ENCODE measurements around the gene MTFR2. TPM values are rescaled to one million over a fixed set of nuclear protein-coding genes. Genes with fewer than 3 reads are reported as not detected.

The MTFR2 gene
- total RNA-seq, 1 donor from 2014 or later: 0.91 TPM

DNA sequence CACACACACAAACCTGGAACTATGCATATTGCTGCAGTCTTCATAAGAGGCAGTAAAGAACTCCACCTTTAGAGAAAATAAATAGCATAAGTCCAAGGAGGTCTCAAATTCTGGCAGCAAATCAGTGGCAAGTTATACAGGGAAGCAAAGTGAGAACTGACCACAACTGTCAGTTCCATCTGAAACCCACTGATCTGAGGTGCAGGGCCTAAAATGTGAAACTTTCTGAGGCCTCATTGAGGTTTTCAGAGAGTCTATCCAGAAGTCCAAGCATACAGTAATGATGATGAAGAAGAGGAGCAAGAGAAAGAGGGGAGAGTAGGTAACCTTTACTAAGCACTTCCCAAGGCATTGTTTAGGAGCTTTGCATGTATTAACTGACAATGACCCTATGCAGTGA, 36.3 kb downstream of the MTFR2 start:
- H3K27ac Mint-ChIP-seq (ENCODE audit: unreplicated experiment): no peak overlapping the region
- no peak for DNase-seq (ENCODE audit: extremely low spot score, unreplicated experiment)
- no peaks in the 10 kb centered on the region for H3K36me3 Mint-ChIP-seq (ENCODE audit: unreplicated experiment)
- no peaks in the 10 kb centered on the region for H3K27me3 Mint-ChIP-seq (ENCODE audit: unreplicated experiment)
- TF ChIP-seq, protein P1, sequence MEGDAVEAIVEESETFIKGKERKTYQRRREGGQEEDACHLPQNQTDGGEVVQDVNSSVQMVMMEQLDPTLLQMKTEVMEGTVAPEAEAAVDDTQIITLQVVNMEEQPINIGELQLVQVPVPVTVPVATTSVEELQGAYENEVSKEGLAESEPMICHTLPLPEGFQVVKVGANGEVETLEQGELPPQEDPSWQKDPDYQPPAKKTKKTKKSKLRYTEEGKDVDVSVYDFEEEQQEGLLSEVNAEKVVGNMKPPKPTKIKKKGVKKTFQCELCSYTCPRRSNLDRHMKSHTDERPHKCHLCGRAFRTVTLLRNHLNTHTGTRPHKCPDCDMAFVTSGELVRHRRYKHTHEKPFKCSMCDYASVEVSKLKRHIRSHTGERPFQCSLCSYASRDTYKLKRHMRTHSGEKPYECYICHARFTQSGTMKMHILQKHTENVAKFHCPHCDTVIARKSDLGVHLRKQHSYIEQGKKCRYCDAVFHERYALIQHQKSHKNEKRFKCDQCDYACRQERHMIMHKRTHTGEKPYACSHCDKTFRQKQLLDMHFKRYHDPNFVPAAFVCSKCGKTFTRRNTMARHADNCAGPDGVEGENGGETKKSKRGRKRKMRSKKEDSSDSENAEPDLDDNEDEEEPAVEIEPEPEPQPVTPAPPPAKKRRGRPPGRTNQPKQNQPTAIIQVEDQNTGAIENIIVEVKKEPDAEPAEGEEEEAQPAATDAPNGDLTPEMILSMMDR (IDR thresholded peaks at IDR 0.05): no peak
- H3K4me1 Mint-ChIP-seq (ENCODE audit: unreplicated experiment): peaks cover 2% of the 10 kb centered on the region
- no peaks in the 10 kb centered on the region for H3K9me3 Mint-ChIP-seq (ENCODE audit: unreplicated experiment)
- H3K4me3 Mint-ChIP-seq (ENCODE audit: unreplicated experiment): no peak overlapping the region

GRCh38 chr6:136213012-136213539, 37.0 kb downstream of the MTFR2 start:
- H3K4me1 Mint-ChIP-seq (ENCODE audit: unreplicated experiment): peaks cover 2% of the 10 kb centered on the region
- TF ChIP-seq, protein P1 (IDR thresholded peaks at IDR 0.05): no peak
- no peak for DNase-seq (ENCODE audit: extremely low spot score, unreplicated experiment)
- no peaks in the 10 kb centered on the region for H3K9me3 Mint-ChIP-seq (ENCODE audit: unreplicated experiment)
- no peak overlapping the region for H3K4me3 Mint-ChIP-seq (ENCODE audit: unreplicated experiment)
- no peaks in the 10 kb centered on the region for H3K36me3 Mint-ChIP-seq (ENCODE audit: unreplicated experiment)
- H3K27ac Mint-ChIP-seq (ENCODE audit: unreplicated experiment): no peak overlapping the region
- no peaks in the 10 kb centered on the region for H3K27me3 Mint-ChIP-seq (ENCODE audit: unreplicated experiment)

DNA sequence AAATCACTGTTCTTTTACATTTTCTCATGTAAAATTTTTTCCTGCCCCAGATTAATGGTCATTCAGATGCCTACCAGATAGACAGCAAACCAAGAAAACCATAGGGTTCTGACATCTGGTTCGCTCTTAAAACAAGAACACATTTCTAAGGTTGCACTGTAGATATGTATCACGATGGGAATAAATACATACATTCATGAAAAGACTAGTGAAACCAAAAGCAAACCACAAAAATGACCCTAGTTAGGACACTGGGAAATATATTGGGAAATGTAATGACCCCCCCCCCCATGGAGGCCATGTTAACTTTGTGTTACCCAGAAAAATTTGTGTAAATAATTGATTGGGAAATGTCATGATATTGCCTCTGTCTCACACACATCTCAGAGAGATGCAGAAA, 37.5 kb downstream of the MTFR2 start:
- no peak for DNase-seq (ENCODE audit: extremely low spot score, unreplicated experiment)
- peaks cover 2% of the 10 kb centered on the region for H3K4me1 Mint-ChIP-seq (ENCODE audit: unreplicated experiment)
- no peaks in the 10 kb centered on the region for H3K27me3 Mint-ChIP-seq (ENCODE audit: unreplicated experiment)
- H3K9me3 Mint-ChIP-seq (ENCODE audit: unreplicated experiment): no peaks in the 10 kb centered on the region
- TF ChIP-seq, protein P1 (IDR thresholded peaks at IDR 0.05): no peak
- H3K27ac Mint-ChIP-seq (ENCODE audit: unreplicated experiment): no peak overlapping the region
- H3K4me3 Mint-ChIP-seq (ENCODE audit: unreplicated experiment): no peak overlapping the region
- H3K36me3 Mint-ChIP-seq (ENCODE audit: unreplicated experiment): no peaks in the 10 kb centered on the region

- Mint-ChIP-seq H3K36me3 (ENCODE audit: unreplicated experiment) (no peaks in the 10 kb centered on the region), H3K27me3 (ENCODE audit: unreplicated experiment) (no peaks in the 10 kb centered on the region), H3K4me3 (ENCODE audit: unreplicated experiment) (no peak overlapping the region), H3K9me3 (ENCODE audit: unreplicated experiment) (no peaks in the 10 kb centered on the region), H3K27ac (ENCODE audit: unreplicated experiment) (no peak overlapping the region), H3K4me1 (ENCODE audit: unreplicated experiment) (peaks cover 2% of the 10 kb centered on the region)
- TF ChIP-seq, protein P1 (IDR thresholded peaks at IDR 0.05): no peak
- no peak for DNase-seq (ENCODE audit: extremely low spot score, unreplicated experiment)
Measured at GRCh38 chr6:136210398-136211165, 39.5 kb downstream of the MTFR2 start.

GRCh38 chr6:136209496-136209895, 40.6 kb downstream of the MTFR2 start:
- no peak for DNase-seq (ENCODE audit: extremely low spot score, unreplicated experiment)
- Mint-ChIP-seq H3K4me3 (ENCODE audit: unreplicated experiment) (no peak overlapping the region), H3K27me3 (ENCODE audit: unreplicated experiment) (no peaks in the 10 kb centered on the region), H3K36me3 (ENCODE audit: unreplicated experiment) (no peaks in the 10 kb centered on the region), H3K9me3 (ENCODE audit: unreplicated experiment) (no peaks in the 10 kb centered on the region), H3K27ac (ENCODE audit: unreplicated experiment) (no peak overlapping the region), H3K4me1 (ENCODE audit: unreplicated experiment) (peaks cover 2% of the 10 kb centered on the region)
- TF ChIP-seq, protein P1 (IDR thresholded peaks at IDR 0.05): no peak
